GM12891 (cell line): ENCODE data around the gene GALNT10.

Experiments used
- POLR2A ChIP-seq: IDR thresholded peaks from 2 replicates; pipeline ENCODE4 v1.6.1; 2011; ENCODE audit warnings: low read depth, low read length, control low read depth
- SPI1 ChIP-seq: IDR thresholded peaks from 2 replicates; pipeline ENCODE4 v1.6.1; 2011; ENCODE audit warnings: low read depth, low read length, control low read depth
- TAF1 ChIP-seq: IDR thresholded peaks from 2 replicates; pipeline ENCODE4 v1.6.1; 2011; ENCODE audit warnings: low read depth, low read length, control low read depth

DNA sequence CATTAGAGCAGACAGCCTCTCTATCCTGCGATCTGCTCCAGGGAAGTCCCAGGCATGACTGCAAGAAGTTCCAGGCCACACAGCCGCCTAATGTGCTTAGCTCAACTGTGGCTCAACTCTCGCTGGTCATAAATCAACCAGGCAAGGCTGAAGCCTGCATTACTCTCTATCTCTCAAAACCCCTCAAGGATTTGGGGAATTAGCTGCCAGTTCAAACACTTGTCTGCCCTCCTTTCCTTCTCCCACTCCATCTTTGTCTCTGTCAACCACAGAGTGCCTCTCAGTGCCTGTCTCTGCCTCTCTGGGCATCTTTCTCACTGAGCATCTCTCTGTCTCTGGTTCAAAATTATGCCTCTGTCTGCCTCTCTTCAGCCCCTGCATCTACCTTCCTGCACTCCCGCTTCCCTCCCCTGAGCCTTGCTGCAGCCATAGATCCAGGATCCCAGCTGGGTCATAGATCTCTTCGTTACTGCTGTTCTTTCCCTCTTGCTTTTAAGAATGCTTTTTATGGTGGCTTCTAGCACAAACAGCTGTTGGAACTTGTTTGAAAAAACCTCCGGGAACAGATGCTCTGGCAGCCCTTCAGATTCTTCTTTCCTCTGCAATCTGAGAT is 27.9 kb upstream of the GALNT10 start:
- TF ChIP-seq POLR2A, result no peak
- no peak for TF ChIP-seq TAF1
- TF ChIP-seq SPI1, result no peak
